ENCODE results near the gene RAPGEF4. TPM values are rescaled to one million over a fixed set of nuclear protein-coding genes. Genes with fewer than 3 reads are reported as not detected.

The RAPGEF4 gene
- polyA plus RNA-seq, 3 donors, result not detected

- intact Hi-C loops (cut with micrococcal nuclease), result no loop called here
- TF ChIP-seq CTCF (IDR thresholded peaks at IDR 0.05), result no peak
- Histone ChIP-seq H3K79me2 (ENCODE audit: insufficient read depth, low read length) (no peaks in the 10 kb centered on the region), H3K36me3 (replicated peaks in 1 of 2; ENCODE audit: control insufficient read depth in 1 of 2, insufficient read depth in 2 of 2, low read length in 2 of 2) (no peaks in the 10 kb centered on the region), H3K4me2 (replicated peaks; ENCODE audit: extremely low read depth, low read length, poor library complexity, severe bottlenecking) (no peak overlapping the region), H2AFZ (ENCODE audit: insufficient read depth, low read depth, low read length, poor library complexity, severe bottlenecking) (no peak overlapping the region), H3K27me3 (ENCODE audit: control insufficient read depth in 2 of 2, insufficient read depth in 2 of 2, low read length in 2 of 2) (peaks cover 0 to under 1% of the 10 kb centered on the region in 2 donors), H3K4me1 (ENCODE audit: control insufficient read depth in 1 of 2, insufficient read depth in 2 of 2, low read length in 2 of 2) (no peaks in the 10 kb centered on the region), H3K9me3 (replicated peaks in 1 of 2; ENCODE audit: control insufficient read depth in 1 of 2, insufficient read depth in 1 of 2, low read length in 2 of 2) (peaks cover 0 to 10% of the 10 kb centered on the region in 2 donors), H4K20me1 (ENCODE audit: insufficient read depth, low read length) (no peaks in the 10 kb centered on the region), H3K4me3 (replicated peaks in 1 of 3; ENCODE audit: low read depth in 2 of 3, low read length in 3 of 3) (no peak overlapping the region), H3K27ac (ENCODE audit: low read depth in 1 of 2, low read length in 2 of 2) (no peak overlapping the region), H3K9ac (ENCODE audit: insufficient read depth, low read length, poor library complexity, severe bottlenecking) (no peak overlapping the region)
- no peaks in the 10 kb centered on the region for H3K36me3 Mint-ChIP-seq
- H3K4me1 Mint-ChIP-seq, result no peaks in the 10 kb centered on the region
- no peak overlapping the region for H3K27ac Mint-ChIP-seq
- DNase-seq, result no peak
- H3K9me3 Mint-ChIP-seq, result peaks cover 13 to 26% (median 22%) of the 10 kb centered on the region in 7 donors
- no peak overlapping the region for H3K4me3 Mint-ChIP-seq
- WGBS (ENCODE audit: insufficient coverage), result no CpG with 5 or more reads among the region's 4 CpGs
- peaks cover 0 to 6% (median 2%) of the 10 kb centered on the region in 3 donors for H3K27me3 Mint-ChIP-seq (ENCODE audit: low read depth in 3 of 3)
Measured at GRCh38 chr2:172761306-172761705, 25.7 kb downstream of the RAPGEF4 start.

- DNase-seq, result no peak
- peaks cover 13 to 26% (median 22%) of the 10 kb centered on the region in 7 donors for H3K9me3 Mint-ChIP-seq
- Histone ChIP-seq H3K27ac (ENCODE audit: low read depth in 1 of 2, low read length in 2 of 2) (no peak overlapping the region), H2AFZ (ENCODE audit: insufficient read depth, low read depth, low read length, poor library complexity, severe bottlenecking) (no peak overlapping the region), H3K4me1 (ENCODE audit: control insufficient read depth in 1 of 2, insufficient read depth in 2 of 2, low read length in 2 of 2) (no peaks in the 10 kb centered on the region), H3K9me3 (replicated peaks in 1 of 2; ENCODE audit: control insufficient read depth in 1 of 2, insufficient read depth in 1 of 2, low read length in 2 of 2) (peaks cover 0 to 9% of the 10 kb centered on the region in 2 donors), H3K27me3 (ENCODE audit: control insufficient read depth in 2 of 2, insufficient read depth in 2 of 2, low read length in 2 of 2) (no peaks in the 10 kb centered on the region), H4K20me1 (ENCODE audit: insufficient read depth, low read length) (no peaks in the 10 kb centered on the region), H3K79me2 (ENCODE audit: insufficient read depth, low read length) (no peaks in the 10 kb centered on the region), H3K9ac (ENCODE audit: insufficient read depth, low read length, poor library complexity, severe bottlenecking) (no peak overlapping the region), H3K4me3 (replicated peaks in 1 of 3; ENCODE audit: low read depth in 2 of 3, low read length in 3 of 3) (no peak overlapping the region), H3K36me3 (replicated peaks in 1 of 2; ENCODE audit: control insufficient read depth in 1 of 2, insufficient read depth in 2 of 2, low read length in 2 of 2) (no peaks in the 10 kb centered on the region), H3K4me2 (replicated peaks; ENCODE audit: extremely low read depth, low read length, poor library complexity, severe bottlenecking) (no peak overlapping the region)
- no peak overlapping the region for H3K4me3 Mint-ChIP-seq
- TF ChIP-seq CTCF (IDR thresholded peaks at IDR 0.05), result no peak
- intact Hi-C loops (cut with micrococcal nuclease), result no loop called here
- peaks cover 0 to 3% (median 2%) of the 10 kb centered on the region in 3 donors for H3K27me3 Mint-ChIP-seq (ENCODE audit: low read depth in 3 of 3)
- 73% methylated on average over 1 of the region's 2 CpGs for WGBS (ENCODE audit: insufficient coverage)
- H3K4me1 Mint-ChIP-seq, result no peaks in the 10 kb centered on the region
- no peak overlapping the region for H3K27ac Mint-ChIP-seq
- H3K36me3 Mint-ChIP-seq, result no peaks in the 10 kb centered on the region
Measured at GRCh38 chr2:172762574-172762973, 26.9 kb downstream of the RAPGEF4 start.
